GM19193 (cell line): ENCODE measurements around the gene ADCY2.

Experiments
- POLR2A ChIP-seq: IDR thresholded peaks from 4 replicates; pipeline ENCODE4 v1.6.1; 2011; ENCODE audit not compliant: insufficient read depth, insufficient read length; ENCODE audit errors: extremely low read depth

Gene ADCY2

DNA sequence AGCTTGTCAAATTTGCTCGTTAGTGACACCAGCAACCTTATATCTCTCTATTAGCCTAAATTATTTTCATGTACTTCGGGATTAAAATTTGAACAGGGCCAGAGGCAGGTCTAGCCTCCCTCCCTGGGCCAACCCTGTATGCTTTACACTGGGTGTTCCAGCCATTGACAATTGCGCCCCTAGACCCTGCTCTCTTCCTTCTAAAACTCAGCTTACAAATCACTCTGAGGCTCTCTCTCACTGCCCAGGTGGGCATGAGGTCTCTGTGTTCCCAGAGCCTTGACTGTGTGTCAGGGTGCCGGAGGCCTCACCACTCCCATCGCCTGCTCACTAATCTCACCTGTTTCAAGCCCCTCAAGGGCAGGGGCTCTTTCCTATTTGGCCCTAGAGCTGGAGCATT lies 461.4 kb downstream of the ADCY2 start:
- TF ChIP-seq POLR2A: no peak

DNA sequence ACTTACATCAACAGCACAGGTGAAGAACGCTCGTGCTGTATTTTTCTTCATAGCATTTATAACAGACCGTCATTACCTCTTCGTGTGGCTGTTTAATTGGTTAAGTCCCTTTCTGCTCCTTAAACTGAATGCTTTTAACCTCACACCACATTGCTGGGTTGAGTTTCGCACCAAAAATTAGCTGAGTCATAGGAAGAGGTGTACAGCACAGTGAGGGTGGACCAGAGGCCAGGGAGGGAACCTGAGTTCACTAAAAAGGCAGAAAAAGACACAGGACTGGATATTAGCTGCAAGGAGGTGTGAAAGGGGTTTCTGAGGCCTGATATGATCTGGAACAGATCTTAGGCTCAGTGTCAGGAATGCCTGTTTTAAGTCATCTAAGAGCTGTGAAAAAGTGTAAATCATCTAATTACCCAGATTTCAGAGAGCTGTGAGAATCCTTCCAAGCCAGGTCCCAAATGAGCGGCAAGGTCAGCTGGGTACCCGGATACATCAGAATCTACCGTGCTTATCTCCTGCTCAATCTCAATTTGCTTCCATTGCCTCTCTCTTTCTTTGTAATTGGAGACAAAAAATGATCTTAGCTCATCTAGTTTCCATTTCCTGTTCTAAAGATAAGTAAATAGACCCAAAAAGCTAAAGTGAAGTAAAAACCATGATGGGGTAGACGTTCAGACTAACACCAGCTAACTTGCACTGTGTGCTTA lies 462.1 kb downstream of the ADCY2 start:
- no peak for TF ChIP-seq POLR2A

DNA sequence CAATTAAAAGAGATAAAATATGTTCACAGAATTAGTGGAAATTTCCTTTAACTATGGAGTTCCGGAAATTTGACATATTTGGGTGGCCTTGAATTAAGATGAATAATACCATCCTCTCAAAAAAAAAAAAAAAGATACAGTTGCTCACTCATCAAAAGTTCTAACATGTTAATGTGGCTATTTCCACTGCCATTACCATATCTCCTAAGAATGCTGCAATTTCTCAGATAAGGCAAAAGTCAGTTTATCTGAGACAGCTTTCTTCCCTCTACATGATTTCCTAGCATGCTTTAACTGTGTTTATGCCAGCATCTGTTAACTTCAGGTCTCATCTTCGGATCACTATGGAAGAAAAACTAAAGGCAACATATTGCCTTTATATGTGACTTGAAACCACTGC lies 470.3 kb downstream of the ADCY2 start:
- no peak for TF ChIP-seq POLR2A

DNA sequence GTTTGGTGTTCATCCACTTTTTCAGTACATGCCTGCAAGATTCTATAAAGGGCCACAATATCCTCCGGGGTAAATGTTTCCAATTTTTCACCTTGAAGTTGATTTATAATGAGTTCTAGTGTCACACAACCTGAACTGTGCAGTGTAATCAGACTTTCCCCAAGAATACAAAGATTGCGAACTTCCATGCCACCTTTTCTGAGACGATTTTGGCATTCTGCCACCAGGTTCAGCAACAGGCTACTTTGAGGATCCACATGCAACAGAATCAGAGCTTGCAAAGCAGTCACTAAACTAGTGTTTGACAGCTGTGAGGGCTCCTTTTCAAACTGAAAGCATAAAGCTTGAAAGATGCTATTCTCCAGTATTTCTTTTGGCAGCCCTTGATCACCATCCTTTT lies 471.3 kb downstream of the ADCY2 start:
- no peak for TF ChIP-seq POLR2A

DNA sequence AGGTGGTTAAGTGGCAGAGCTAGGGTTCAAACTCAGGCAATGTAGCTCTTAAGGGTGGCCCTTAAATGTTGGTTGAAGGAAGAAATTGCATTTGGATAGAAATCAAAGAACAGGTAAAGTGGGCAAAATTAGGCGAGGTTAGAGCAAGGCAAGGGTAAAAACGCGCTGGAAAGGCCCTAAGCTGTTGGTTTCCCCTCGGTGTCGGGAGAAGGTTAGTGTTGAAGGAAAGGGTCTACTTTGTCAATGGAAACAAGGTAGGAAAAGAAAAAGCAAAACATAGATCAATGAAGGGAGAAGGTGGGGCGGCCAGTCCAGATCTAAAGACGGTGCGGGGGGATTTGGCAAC lies 472.5 kb downstream of the ADCY2 start:
- no peak for TF ChIP-seq POLR2A

DNA sequence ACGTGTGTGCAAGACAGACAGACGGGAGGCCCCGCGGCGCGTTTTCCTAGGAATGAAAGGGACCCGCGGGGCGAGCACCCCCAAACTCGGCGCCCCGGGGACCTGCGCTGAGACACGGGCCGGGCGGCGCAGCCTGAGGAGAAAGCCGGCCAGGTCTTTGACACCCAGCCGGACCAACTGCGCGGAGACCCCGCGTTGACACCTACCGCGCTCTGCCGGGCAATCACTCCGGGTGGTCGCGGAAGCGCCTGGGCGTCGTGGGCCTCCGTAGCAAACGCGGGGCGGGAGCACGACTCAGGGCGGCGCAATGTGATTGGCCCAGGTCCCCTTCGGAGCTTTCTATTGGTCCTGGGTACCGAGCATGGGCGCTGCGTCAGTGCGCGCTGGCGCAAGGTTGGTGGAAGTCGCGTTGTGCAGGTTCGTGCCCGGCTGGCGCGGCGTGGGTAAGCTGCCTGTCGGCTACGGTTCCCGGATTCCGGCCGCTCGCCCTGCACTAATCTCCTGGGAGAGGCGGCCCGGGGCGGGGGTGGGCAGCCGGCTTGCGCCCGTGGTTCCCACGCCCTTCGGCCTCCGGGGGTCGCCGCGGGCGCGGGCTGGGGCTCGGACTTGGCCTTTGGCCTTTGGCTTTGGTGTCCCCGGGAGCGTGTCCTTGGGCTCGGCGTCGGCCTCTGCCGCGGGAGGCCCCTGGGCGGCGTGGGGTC lies 473.0 kb downstream of the ADCY2 start, which contains the start of the genes FASTKD3 and MTRR:
FASTKD3 (minus strand) TSS at position 259 of the 701 bp plus-strand sequence. CDS start 948 bp downstream, outside the sequence.
MTRR (plus strand) TSS at position 376 of the 701 bp plus-strand sequence. CDS start 1,647 bp downstream, outside the sequence.
- peak; percentile 93 for TF ChIP-seq POLR2A

DNA sequence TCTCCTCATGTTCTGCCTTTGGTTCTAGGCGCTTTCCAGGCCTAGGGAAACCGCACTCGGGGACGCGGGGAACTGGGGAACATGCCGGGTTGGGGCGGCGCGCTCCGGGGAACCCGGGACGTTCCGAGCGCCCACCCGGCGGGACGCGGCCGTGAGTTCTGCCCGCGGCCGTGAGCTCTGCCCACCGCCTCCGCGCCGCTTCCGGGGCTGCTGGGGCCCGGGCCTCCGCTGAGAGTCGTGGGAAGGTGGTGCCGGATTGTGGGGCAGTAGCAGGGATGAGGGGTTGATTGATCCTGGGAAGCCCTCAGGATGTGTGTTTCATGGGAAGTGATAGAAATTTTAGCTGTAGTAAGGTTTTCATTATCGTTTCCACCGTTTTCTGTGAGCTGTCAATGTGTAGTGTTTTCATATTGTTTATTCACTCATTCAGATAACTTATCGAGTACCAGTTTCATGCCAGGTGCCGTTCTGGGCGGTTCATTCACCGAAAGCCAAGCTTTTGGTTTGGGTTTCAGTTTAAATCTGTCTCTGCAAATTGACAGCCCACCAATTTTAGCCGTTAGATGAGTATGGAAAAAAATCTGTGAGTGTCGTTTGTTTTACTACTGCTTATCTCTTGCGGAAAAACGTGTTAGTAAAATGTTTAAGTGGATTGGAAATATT lies 473.7 kb downstream of the ADCY2 start:
- no peak for TF ChIP-seq POLR2A

DNA sequence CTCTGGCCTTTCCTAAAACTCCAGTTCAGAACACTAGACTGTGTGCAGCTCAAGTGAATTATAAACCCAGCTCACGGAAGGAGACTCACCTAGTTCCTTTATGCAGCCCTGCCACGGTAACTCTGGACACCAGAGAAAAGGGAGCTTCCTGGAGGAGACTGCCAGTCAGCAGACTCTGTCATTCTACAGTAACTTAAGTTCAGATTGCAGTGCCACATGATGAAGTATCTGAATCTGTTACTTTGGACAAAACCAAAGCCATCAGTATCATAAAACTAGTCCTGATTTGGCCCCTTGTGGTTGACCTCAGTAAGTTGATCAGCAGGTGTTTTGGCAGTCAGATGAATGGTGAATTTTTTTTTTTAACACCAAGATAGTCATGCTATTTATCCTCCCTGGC lies 475.7 kb downstream of the ADCY2 start:
- no peak for TF ChIP-seq POLR2A

DNA sequence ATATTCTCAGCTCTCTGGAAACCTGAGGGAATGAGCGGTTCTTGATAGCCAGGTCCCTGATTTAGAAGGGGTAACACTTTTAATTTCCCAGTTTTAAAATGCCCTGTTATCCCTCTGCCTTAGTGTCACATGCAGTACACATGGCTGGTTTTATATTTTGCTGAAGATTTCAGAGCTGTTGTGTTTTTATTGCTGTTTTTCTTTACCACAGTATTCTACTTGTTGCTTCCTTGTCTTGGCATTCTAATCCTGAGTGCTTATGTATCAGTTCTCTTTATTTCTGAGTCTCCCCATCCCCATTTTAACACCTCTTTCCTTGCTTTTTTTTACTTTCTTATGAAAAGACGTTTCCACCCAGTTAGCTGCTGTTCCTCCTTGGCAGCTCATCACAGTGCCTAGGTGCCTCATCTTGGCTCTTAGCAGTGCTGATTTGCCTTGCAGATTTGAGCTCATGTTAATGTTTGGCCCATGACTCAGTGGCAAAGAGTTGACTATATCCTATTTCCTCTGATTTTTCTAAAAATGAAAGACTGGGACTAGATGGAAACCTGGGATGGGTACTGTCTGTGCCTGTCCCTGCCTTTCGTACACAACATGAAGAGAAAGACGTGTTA lies 476.7 kb downstream of the ADCY2 start:
- TF ChIP-seq POLR2A: no peak

DNA sequence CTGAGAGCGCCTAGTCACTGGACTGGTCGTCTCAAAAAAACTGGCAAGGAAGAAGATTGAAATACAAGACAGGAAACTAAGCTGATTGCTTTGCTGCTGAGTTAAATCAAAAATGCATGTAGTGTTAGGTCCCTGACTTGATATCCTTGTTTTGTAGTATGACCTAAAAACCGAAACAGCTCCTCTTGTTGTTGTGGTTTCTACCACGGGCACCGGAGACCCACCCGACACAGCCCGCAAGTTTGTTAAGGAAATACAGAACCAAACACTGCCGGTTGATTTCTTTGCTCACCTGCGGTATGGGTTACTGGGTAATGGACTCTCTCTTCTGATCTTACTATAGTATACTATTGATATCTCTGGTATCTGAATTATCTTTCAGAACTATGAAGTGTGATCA lies 477.3 kb downstream of the ADCY2 start:
- TF ChIP-seq POLR2A: no peak

DNA sequence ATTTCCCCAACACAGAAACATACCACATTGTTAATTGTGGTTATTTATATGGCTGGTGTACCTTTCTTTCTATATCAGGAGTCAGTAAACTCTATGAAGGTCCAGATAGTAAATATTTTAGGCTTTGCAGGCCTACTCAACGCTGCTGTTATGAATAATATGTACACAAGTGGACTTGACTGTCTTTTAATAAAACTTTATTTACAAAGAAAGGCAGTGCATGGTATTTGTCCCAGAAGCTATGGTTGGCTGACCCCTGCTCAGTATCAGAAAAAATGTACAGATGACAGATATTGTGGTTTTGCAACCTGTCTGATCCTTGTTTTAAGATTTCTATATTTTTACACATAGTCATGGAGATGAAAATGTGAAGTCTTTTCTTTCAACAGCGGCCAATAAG lies 478.7 kb downstream of the ADCY2 start:
- no peak for TF ChIP-seq POLR2A

DNA sequence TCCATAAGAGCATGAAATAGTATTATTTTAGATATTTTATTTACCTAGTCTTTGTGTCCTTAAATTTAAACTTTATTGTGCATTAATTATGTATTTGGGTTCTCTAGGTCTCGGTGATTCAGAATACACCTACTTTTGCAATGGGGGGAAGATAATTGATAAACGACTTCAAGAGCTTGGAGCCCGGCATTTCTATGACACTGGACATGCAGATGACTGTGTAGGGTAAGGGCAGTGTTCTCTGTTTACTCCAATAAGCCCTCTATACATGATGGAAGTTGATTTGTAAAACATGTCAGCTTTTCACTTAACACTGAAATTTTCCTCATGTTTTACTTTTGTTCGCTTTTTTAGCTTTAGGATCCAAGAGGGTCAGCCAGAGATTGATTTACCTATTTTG lies 479.2 kb downstream of the ADCY2 start:
- no peak for TF ChIP-seq POLR2A

DNA sequence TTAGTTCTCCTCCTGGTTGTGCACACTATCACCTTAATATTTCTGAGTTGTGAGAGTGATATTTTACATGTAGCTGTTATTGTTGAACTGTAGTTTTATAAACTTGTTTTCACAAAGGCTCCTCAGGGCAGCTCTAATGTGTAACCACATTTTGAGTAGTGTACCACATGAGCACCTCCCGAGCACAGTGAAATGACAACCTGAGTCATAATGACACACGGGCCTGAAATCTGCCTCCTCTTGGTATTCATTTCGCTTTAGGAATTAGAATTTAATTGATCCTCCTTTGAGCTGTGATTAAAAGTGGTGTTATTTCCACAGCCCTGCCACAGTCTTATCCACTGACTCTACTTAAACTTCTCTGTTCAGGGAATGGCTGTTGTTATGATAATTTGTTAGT lies 480.9 kb downstream of the ADCY2 start:
- no peak for TF ChIP-seq POLR2A

DNA sequence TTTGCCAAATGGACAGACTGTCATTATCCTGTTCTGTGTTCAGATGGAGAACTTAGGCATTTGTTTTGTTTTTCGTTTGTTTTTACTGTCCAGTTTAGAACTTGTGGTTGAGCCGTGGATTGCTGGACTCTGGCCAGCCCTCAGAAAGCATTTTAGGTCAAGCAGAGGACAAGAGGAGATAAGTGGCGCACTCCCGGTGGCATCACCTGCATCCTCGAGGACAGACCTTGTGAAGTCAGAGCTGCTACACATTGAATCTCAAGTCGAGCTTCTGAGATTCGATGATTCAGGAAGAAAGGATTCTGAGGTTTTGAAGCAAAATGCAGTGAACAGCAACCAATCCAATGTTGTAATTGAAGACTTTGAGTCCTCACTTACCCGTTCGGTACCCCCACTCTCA lies 481.9 kb downstream of the ADCY2 start:
- TF ChIP-seq POLR2A: no peak

DNA sequence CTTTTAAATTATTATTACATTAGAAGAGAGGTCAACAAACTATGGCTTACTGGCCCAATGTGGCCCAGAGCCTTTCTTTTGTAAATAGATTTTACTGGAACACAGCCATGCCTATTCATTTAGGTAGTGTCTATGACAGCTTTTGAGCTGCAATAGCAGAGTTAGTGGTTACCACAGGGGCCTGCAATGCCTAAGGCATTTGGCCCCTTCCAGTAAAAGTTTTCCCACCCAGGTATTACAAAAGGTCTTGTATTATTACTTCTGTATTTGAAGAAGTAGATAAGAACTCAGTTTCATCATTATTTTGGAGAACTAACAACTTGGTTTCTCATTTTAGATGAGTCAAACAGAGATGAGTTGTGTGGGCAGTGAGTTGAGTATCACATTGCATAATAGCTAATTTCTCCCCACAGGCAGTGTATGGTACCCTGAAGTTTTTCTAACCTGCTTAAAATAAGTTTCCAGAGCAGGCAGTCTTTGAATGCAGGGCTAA lies 482.5 kb downstream of the ADCY2 start:
- no peak for TF ChIP-seq POLR2A
